ENCODE data around the gene CACNA1A.
A peak's percentile ranks its signal among the peaks of the same experiment; 100 is the strongest.
"Not testable (repeated sequence)": the region's sequence is repeated elsewhere in the genome, so short reads cannot be mapped to it uniquely, and the experiment has no call there.

The CACNA1A gene

DNA sequence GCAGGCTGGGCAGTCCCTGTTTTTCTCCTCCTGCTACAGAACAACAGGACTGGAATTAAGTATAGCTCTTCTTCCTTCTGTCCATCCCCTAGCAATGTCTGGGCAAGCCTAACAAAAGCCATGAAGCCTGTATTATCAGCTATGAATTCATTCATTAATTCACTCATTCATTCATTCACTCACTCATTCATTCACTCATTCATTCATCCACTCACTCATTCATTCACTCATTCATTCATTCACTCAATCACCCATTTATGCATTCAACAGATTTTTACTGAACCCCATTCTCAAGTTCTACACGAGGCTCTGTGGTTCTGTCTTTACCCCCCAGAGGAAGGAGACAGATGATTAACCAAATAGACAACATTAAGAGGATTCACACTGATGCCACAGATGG is 69.9 kb downstream of the CACNA1A start:
- no peak for DNase-seq (ENCODE audit: extremely low spot score)
- CTCF ChIA-PET: no interaction called here
- POLR2A ChIA-PET: no interaction called here
- TF ChIP-seq, protein P1, sequence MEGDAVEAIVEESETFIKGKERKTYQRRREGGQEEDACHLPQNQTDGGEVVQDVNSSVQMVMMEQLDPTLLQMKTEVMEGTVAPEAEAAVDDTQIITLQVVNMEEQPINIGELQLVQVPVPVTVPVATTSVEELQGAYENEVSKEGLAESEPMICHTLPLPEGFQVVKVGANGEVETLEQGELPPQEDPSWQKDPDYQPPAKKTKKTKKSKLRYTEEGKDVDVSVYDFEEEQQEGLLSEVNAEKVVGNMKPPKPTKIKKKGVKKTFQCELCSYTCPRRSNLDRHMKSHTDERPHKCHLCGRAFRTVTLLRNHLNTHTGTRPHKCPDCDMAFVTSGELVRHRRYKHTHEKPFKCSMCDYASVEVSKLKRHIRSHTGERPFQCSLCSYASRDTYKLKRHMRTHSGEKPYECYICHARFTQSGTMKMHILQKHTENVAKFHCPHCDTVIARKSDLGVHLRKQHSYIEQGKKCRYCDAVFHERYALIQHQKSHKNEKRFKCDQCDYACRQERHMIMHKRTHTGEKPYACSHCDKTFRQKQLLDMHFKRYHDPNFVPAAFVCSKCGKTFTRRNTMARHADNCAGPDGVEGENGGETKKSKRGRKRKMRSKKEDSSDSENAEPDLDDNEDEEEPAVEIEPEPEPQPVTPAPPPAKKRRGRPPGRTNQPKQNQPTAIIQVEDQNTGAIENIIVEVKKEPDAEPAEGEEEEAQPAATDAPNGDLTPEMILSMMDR (IDR thresholded peaks at IDR 0.05; ENCODE audit: control extremely low read depth, extremely low read depth, low read depth, missing control alignments): no peak

DNA sequence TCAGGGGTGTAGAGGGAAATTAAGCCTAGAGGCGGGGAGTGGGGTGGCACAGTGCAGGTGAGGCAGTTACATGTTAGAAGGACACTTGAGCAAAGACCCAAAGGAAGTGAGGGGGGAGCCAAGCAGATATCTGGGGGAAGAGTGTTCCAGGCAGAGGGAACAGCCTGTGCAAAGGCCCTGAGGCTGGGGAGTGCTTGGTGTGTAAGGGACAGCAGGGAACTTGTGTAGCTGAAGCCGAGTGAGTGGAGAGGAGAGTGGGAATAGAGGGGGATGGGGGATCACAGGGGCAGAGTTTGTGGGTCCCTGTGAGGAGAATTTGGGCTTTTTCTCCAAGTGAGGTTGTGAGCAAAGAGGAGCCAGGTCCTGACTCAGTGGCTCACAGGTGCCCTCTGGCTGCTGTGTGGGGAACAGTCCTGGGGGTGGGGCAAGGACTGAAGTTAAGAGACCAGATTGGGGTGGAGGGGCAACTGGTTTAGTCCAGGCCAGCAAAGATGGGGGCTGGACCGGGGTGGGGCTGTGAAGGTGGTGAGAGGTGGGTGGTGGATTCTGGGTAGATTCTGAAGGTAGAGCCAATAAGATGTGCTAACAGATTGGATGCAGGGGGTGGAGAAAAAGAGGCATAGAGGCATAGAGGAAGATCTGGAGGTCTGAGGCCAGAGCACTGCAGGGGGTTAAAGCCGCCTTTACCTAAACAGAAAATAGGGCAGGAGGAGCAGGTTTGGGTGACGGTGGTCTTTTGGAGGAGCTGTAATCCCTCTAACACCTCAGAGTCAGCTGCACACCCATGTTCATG is 75.3 kb downstream of the CACNA1A start:
- ChIA-PET CTCF (interaction anchor here (0.7 to 1.9 kb wide), 5 partner anchors 11 to 236 kb away, joined by 3 to 5 read pairs (median 3); no protein-coding TSS in a partner anchor), POLR2A (interaction anchor here (0.5 kb wide), 1 partner anchor 290 kb away, joined by 4 read pairs; no protein-coding TSS in a partner anchor)
- TF ChIP-seq, protein P1 (IDR thresholded peaks at IDR 0.05; ENCODE audit: control extremely low read depth, extremely low read depth, low read depth, missing control alignments): peak; percentile 80
- DNase-seq (ENCODE audit: extremely low spot score): peak; percentile 58

DNA sequence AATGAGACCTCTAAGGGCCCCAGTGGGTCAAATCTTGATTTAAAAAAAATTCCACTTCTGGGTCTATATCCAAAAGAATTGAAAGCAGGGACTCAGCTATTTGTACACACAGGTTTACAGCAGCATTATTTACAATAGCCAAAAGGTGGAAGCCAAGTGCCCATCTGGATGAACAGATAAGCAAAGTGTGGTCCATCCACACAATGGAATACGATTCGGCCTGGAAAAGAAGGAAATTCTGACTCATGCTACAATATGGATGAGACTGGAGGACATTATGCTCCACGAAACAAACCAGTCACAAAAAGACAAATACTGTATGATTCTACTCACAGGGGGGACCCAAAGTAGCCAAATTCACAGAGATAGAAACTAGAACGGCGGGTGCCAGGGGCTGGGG is 76.7 kb downstream of the CACNA1A start:
- DNase-seq (ENCODE audit: extremely low spot score): no peak
- ChIA-PET CTCF (interaction anchor here (0.7 to 1.6 kb wide), 6 partner anchors 12 to 379 kb away, joined by 3 to 6 read pairs (median 4); no protein-coding TSS in a partner anchor), POLR2A (no interaction called here)
- TF ChIP-seq, protein P1 (IDR thresholded peaks at IDR 0.05; ENCODE audit: control extremely low read depth, extremely low read depth, low read depth, missing control alignments): no peak

DNA sequence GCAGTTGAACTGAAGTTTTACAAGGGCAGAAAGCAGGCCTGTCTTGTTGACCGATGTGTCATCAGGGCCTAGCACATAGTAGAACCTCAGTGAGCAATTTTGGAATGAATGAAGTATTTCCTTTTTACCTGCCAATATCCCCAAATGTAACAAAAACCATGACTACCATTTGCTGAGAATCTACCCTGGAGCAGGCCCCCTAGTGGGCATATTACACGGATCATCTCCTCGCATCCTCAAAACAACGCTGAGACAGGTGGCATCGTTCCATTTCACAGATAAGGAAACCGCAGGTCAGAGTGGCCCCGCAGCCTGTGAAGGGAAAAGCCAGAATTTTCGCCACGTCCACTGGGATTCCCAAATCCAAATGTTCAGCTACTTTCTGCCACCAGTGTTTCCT is 77.9 kb downstream of the CACNA1A start:
- CTCF ChIA-PET: interaction anchor here (0.9 to 1.6 kb wide), 3 partner anchors 9 to 233 kb away, joined by 3 to 6 read pairs (median 6); no protein-coding TSS in a partner anchor
- DNase-seq (ENCODE audit: extremely low spot score): peak; percentile 16
- POLR2A ChIA-PET: no interaction called here
- TF ChIP-seq, protein P1 (IDR thresholded peaks at IDR 0.05; ENCODE audit: control extremely low read depth, extremely low read depth, low read depth, missing control alignments): peak; percentile 47

DNA sequence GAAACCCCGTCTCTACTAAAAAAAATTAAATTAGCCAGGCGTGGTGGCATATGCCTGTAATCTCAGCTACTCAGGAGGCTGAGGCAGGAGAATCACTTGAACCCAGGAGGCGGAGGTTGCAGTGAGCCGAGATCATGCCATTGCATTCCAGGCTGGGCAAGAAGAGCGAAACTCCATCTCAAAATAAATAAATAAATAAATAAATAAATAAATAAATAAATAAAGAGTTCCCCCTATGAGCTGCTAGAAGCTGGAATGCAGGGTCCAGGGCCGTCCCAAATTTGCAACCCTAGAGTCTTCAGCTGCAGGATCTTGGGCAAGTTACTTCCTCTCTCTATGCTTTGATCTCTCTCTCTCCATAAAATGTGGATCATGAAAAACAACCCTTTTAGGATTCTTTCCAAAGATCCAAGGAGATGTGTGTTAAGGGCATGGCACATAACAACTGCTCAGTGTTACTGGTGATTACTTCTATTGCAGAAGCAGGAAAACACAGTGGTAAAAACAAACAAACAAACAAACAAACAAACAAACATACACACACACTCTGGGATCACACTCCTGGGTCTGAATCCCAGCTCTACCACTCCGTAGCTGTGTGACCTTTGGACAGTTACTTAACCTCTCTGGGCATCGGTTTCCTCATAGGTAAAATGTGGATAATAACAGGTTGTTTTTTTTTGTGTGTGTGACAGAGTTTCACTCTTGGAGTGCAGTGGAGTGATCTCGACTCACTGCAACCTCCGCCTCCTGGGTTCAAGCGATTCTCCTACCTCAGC is 78.8 kb downstream of the CACNA1A start:
- POLR2A ChIA-PET: no interaction called here
- CTCF ChIA-PET: interaction anchor here (0.6 kb wide), 1 partner anchor 11 kb away, joined by 3 read pairs; no protein-coding TSS in a partner anchor
- no peak for DNase-seq (ENCODE audit: extremely low spot score)
- TF ChIP-seq, protein P1 (IDR thresholded peaks at IDR 0.05; ENCODE audit: control extremely low read depth, extremely low read depth, low read depth, missing control alignments): no peak

DNA sequence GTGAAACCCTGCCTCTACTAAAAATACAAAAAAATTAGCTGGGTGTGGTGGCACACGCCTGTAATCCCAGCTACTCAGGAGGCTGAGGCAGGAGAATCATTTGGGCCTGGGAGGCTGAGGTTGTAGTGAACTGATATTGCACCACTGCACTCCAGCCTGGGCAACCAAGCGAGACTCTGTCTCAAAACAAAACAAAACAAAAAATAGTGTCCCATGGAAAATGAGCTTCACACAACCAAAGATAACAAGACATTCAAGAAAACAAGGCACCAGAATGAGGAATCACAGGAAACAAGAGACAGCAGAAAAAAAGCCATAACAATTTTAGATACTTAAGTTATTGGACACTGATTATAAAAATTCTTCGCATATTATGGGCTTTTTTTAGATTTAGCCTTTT is 80.4 kb downstream of the CACNA1A start:
- POLR2A ChIA-PET; CTCF ChIA-PET; DNase-seq (ENCODE audit: extremely low spot score): not testable (repeated sequence)

All from GM10248 (cell line).